Measurements from ENCODE around the gene OR10H1.
"Not testable (repeated sequence)": the region's sequence is repeated elsewhere in the genome, so short reads cannot be mapped to it uniquely, and the experiment has no call there.

Gene OR10H1

GRCh38 chr19:15843894-15844222 is 28.4 kb upstream of the OR10H1 start:
- not testable (repeated sequence) for H4K8ac ChIP-seq (ENCODE audit: low read length); DNase-seq; H3K9ac ChIP-seq (ENCODE audit: low read length); H3K36me3 ChIP-seq (ENCODE audit: control insufficient read depth in 1 of 2, insufficient read depth in 2 of 2, low read depth in 1 of 2, low read length in 2 of 2); H3K4me3 ChIP-seq (ENCODE audit: insufficient read depth in 1 of 2, low read depth in 1 of 2, low read length in 2 of 2); H2AK5ac ChIP-seq (ENCODE audit: low read length, severe bottlenecking); H2BK12ac ChIP-seq (ENCODE audit: low read length in 2 of 2); H3K79me1 ChIP-seq (replicated peaks; ENCODE audit: low read length, poor library complexity, severe bottlenecking); H3K4me2 ChIP-seq (ENCODE audit: low read length, poor library complexity, severe bottlenecking); H3K4ac ChIP-seq (ENCODE audit: low read depth in 1 of 2, low read length in 2 of 2); H2BK5ac ChIP-seq (ENCODE audit: low read depth, low read length, poor library complexity, severe bottlenecking); H3K9me3 ChIP-seq (ENCODE audit: control insufficient read depth, low read length); H3K23ac ChIP-seq (ENCODE audit: low read length in 2 of 2); H2BK15ac ChIP-seq (ENCODE audit: low read depth, poor library complexity, severe bottlenecking); H2BK120ac ChIP-seq (ENCODE audit: low read depth, low read length); H3K14ac ChIP-seq (ENCODE audit: low read length in 2 of 2); H3K27ac ChIP-seq (ENCODE audit: low read length, poor library complexity, severe bottlenecking); H4K91ac ChIP-seq (ENCODE audit: low read length); H3K18ac ChIP-seq (ENCODE audit: low read depth in 1 of 2, low read length in 2 of 2); H3K4me1 ChIP-seq (ENCODE audit: control insufficient read depth, insufficient read depth, low read depth, low read length); H2AFZ ChIP-seq (ENCODE audit: low read depth, low read length)
- 55% methylated on average over 7 of the region's 8 CpGs for WGBS
- H3K27me3 ChIP-seq (ENCODE audit: control insufficient read depth in 1 of 2, insufficient read depth in 1 of 2, low read length in 2 of 2) = peaks cover 0 to 12% of the 10 kb centered on the region in 2 experiments

- H3K9me3 ChIP-seq (ENCODE audit: control insufficient read depth, low read length) = no peaks in the 10 kb centered on the region
- peaks cover 0 to 12% of the 10 kb centered on the region in 2 experiments for H3K27me3 ChIP-seq (ENCODE audit: control insufficient read depth in 1 of 2, insufficient read depth in 1 of 2, low read length in 2 of 2)
- H2BK5ac ChIP-seq (ENCODE audit: low read depth, low read length, poor library complexity, severe bottlenecking) = no peak overlapping the region
- H3K14ac ChIP-seq (ENCODE audit: low read length in 2 of 2) = no peak overlapping the region
- no peak overlapping the region for H2AK5ac ChIP-seq (ENCODE audit: low read length, severe bottlenecking)
- H4K8ac ChIP-seq (ENCODE audit: low read length) = no peak overlapping the region
- H3K9ac ChIP-seq (ENCODE audit: low read length) = no peak overlapping the region
- 61% methylated on average over 4 of the region's 5 CpGs for WGBS
- no peak overlapping the region for H3K23ac ChIP-seq (ENCODE audit: low read length in 2 of 2)
- H2BK12ac ChIP-seq (ENCODE audit: low read length in 2 of 2) = no peak overlapping the region
- no peaks in the 10 kb centered on the region for H3K79me1 ChIP-seq (replicated peaks; ENCODE audit: low read length, poor library complexity, severe bottlenecking)
- H2BK120ac ChIP-seq (ENCODE audit: low read depth, low read length) = no peak overlapping the region
- no peaks in the 10 kb centered on the region for H3K36me3 ChIP-seq (ENCODE audit: control insufficient read depth in 1 of 2, insufficient read depth in 2 of 2, low read depth in 1 of 2, low read length in 2 of 2)
- H2BK15ac ChIP-seq (ENCODE audit: low read depth, poor library complexity, severe bottlenecking) = no peak overlapping the region
- H3K4ac ChIP-seq (ENCODE audit: low read depth in 1 of 2, low read length in 2 of 2) = no peak overlapping the region
- H3K4me1 ChIP-seq (ENCODE audit: control insufficient read depth, insufficient read depth, low read depth, low read length) = no peaks in the 10 kb centered on the region
- no peak overlapping the region for H3K4me2 ChIP-seq (ENCODE audit: low read length, poor library complexity, severe bottlenecking)
- no peak overlapping the region for H2AFZ ChIP-seq (ENCODE audit: low read depth, low read length)
- no peak overlapping the region for H3K27ac ChIP-seq (ENCODE audit: low read length, poor library complexity, severe bottlenecking)
- H3K4me3 ChIP-seq (ENCODE audit: insufficient read depth in 1 of 2, low read depth in 1 of 2, low read length in 2 of 2) = no peak overlapping the region
- no peak overlapping the region for H4K91ac ChIP-seq (ENCODE audit: low read length)
- H3K18ac ChIP-seq (ENCODE audit: low read depth in 1 of 2, low read length in 2 of 2) = no peak overlapping the region
- no peak for DNase-seq
Observed at GRCh38 chr19:15843203-15843893, 27.9 kb upstream of the OR10H1 start.

- no peak overlapping the region for H2BK15ac ChIP-seq (ENCODE audit: low read depth, poor library complexity, severe bottlenecking)
- H2AK5ac ChIP-seq (ENCODE audit: low read length, severe bottlenecking) = no peak overlapping the region
- no peak overlapping the region for H3K4me2 ChIP-seq (ENCODE audit: low read length, poor library complexity, severe bottlenecking)
- no peak overlapping the region for H2BK5ac ChIP-seq (ENCODE audit: low read depth, low read length, poor library complexity, severe bottlenecking)
- H2BK120ac ChIP-seq (ENCODE audit: low read depth, low read length) = no peak overlapping the region
- H3K9ac ChIP-seq (ENCODE audit: low read length) = no peak overlapping the region
- no peak overlapping the region for H3K18ac ChIP-seq (ENCODE audit: low read depth in 1 of 2, low read length in 2 of 2)
- H2BK12ac ChIP-seq (ENCODE audit: low read length in 2 of 2) = no peak overlapping the region
- no peak overlapping the region for H3K4ac ChIP-seq (ENCODE audit: low read depth in 1 of 2, low read length in 2 of 2)
- H3K79me1 ChIP-seq (replicated peaks; ENCODE audit: low read length, poor library complexity, severe bottlenecking) = no peaks in the 10 kb centered on the region
- no peaks in the 10 kb centered on the region for H3K4me1 ChIP-seq (ENCODE audit: control insufficient read depth, insufficient read depth, low read depth, low read length)
- H3K27ac ChIP-seq (ENCODE audit: low read length, poor library complexity, severe bottlenecking) = no peak overlapping the region
- H4K8ac ChIP-seq (ENCODE audit: low read length) = no peak overlapping the region
- no peak for DNase-seq
- H3K4me3 ChIP-seq (ENCODE audit: insufficient read depth in 1 of 2, low read depth in 1 of 2, low read length in 2 of 2) = no peak overlapping the region
- peaks cover 0 to 12% of the 10 kb centered on the region in 2 experiments for H3K27me3 ChIP-seq (ENCODE audit: control insufficient read depth in 1 of 2, insufficient read depth in 1 of 2, low read length in 2 of 2)
- 60% methylated on average over 11 of the region's 11 CpGs for WGBS
- H3K23ac ChIP-seq (ENCODE audit: low read length in 2 of 2) = no peak overlapping the region
- no peaks in the 10 kb centered on the region for H3K9me3 ChIP-seq (ENCODE audit: control insufficient read depth, low read length)
- no peak overlapping the region for H3K14ac ChIP-seq (ENCODE audit: low read length in 2 of 2)
- H3K36me3 ChIP-seq (ENCODE audit: control insufficient read depth in 1 of 2, insufficient read depth in 2 of 2, low read depth in 1 of 2, low read length in 2 of 2) = no peaks in the 10 kb centered on the region
- no peak overlapping the region for H2AFZ ChIP-seq (ENCODE audit: low read depth, low read length)
- H4K91ac ChIP-seq (ENCODE audit: low read length) = no peak overlapping the region
Observed at GRCh38 chr19:15841875-15842569, 26.6 kb upstream of the OR10H1 start.

GRCh38 chr19:15840833-15841232 is 25.4 kb upstream of the OR10H1 start:
- Histone ChIP-seq H2BK5ac (ENCODE audit: low read depth, low read length, poor library complexity, severe bottlenecking) (no peak overlapping the region), H3K27ac (ENCODE audit: low read length, poor library complexity, severe bottlenecking) (no peak overlapping the region), H3K23ac (ENCODE audit: low read length in 2 of 2) (no peak overlapping the region), H3K4ac (ENCODE audit: low read depth in 1 of 2, low read length in 2 of 2) (no peak overlapping the region), H3K4me3 (ENCODE audit: insufficient read depth in 1 of 2, low read depth in 1 of 2, low read length in 2 of 2) (no peak overlapping the region), H3K27me3 (ENCODE audit: control insufficient read depth in 1 of 2, insufficient read depth in 1 of 2, low read length in 2 of 2) (peaks cover 0 to 7% of the 10 kb centered on the region in 2 experiments), H2BK15ac (ENCODE audit: low read depth, poor library complexity, severe bottlenecking) (no peak overlapping the region), H2BK120ac (ENCODE audit: low read depth, low read length) (no peak overlapping the region), H3K9me3 (ENCODE audit: control insufficient read depth, low read length) (no peaks in the 10 kb centered on the region), H2BK12ac (ENCODE audit: low read length in 2 of 2) (no peak overlapping the region), H3K4me1 (ENCODE audit: control insufficient read depth, insufficient read depth, low read depth, low read length) (no peaks in the 10 kb centered on the region), H3K79me1 (replicated peaks; ENCODE audit: low read length, poor library complexity, severe bottlenecking) (no peaks in the 10 kb centered on the region), H3K4me2 (ENCODE audit: low read length, poor library complexity, severe bottlenecking) (no peak overlapping the region), H3K18ac (ENCODE audit: low read depth in 1 of 2, low read length in 2 of 2) (no peak overlapping the region), H3K14ac (ENCODE audit: low read length in 2 of 2) (no peak overlapping the region), H2AK5ac (ENCODE audit: low read length, severe bottlenecking) (no peak overlapping the region), H3K36me3 (ENCODE audit: control insufficient read depth in 1 of 2, insufficient read depth in 2 of 2, low read depth in 1 of 2, low read length in 2 of 2) (no peaks in the 10 kb centered on the region), H2AFZ (ENCODE audit: low read depth, low read length) (no peak overlapping the region), H4K91ac (ENCODE audit: low read length) (no peak overlapping the region), H4K8ac (ENCODE audit: low read length) (no peak overlapping the region), H3K9ac (ENCODE audit: low read length) (no peak overlapping the region)
- 33% methylated on average over 2 of the region's 2 CpGs for WGBS
- DNase-seq = no peak

Data from mesenchymal stem cell (in vitro differentiated cells and primary cell).